HEK293T (cell line): ENCODE measurements around the gene CELF5.

Source experiments
- ARNT ChIP-seq: fragments of 450-650 bp; IDR thresholded peaks from 2 replicates; pipeline ENCODE4 v1.6.1; 2017; ENCODE audit warnings: mild to moderate bottlenecking
- BHLHE40 ChIP-seq: fragments of 450-650 bp; IDR thresholded peaks from 2 replicates; pipeline ENCODE4 v1.6.1; 2016; ENCODE audit warnings: mild to moderate bottlenecking, moderate library complexity, borderline replicate concordance
- CTBP1 ChIP-seq: fragments of 450-650 bp; IDR thresholded peaks from 2 replicates; pipeline ENCODE4 v1.6.1; 2016; ENCODE audit warnings: borderline replicate concordance
- ELF4 ChIP-seq: fragments of 450-650 bp; IDR thresholded peaks from 2 replicates; pipeline ENCODE4 v1.6.1; 2017; ENCODE audit warnings: antibody characterized with exemption
- FOXA1 ChIP-seq: fragments of 450-650 bp; IDR thresholded peaks from 2 replicates; pipeline ENCODE4 v1.6.1; 2016; ENCODE audit warnings: mild to moderate bottlenecking
- FOXM1 ChIP-seq: fragments of 450-650 bp; IDR thresholded peaks from 2 replicates; pipeline ENCODE4 v1.6.1; 2017; ENCODE audit warnings: mild to moderate bottlenecking, borderline replicate concordance
- HDGF ChIP-seq: fragments of 450-650 bp; IDR thresholded peaks from 2 replicates; pipeline ENCODE4 v1.6.1; 2017; ENCODE audit warnings: antibody characterized with exemption, borderline replicate concordance
- L3MBTL2 ChIP-seq: fragments of 450-650 bp; conservative IDR thresholded peaks from 2 replicates; pipeline ENCODE4 v1.6.1; 2016; ENCODE audit warnings: mild to moderate bottlenecking
- LEF1 ChIP-seq: fragments of 450-650 bp; IDR thresholded peaks from 2 replicates; pipeline ENCODE4 v1.6.1; 2017; ENCODE audit warnings: mild to moderate bottlenecking, borderline replicate concordance
- NFRKB ChIP-seq: fragments of 450-650 bp; IDR thresholded peaks from 2 replicates; pipeline ENCODE4 v1.6.1; 2016; ENCODE audit warnings: mild to moderate bottlenecking, moderate library complexity
- SP1 ChIP-seq: fragments of 450-650 bp; IDR thresholded peaks from 2 replicates; pipeline ENCODE4 v1.6.1; 2017
- SUZ12 ChIP-seq: fragments of 450-650 bp; IDR thresholded peaks from 2 replicates; pipeline ENCODE4 v1.6.1; 2016; ENCODE audit warnings: mild to moderate bottlenecking
- TARDBP ChIP-seq: fragments of 450-650 bp; IDR thresholded peaks from 2 replicates; pipeline ENCODE4 v1.6.1; 2016
- TF ChIP-seq, protein P1 (sequence below): fragments of 450-650 bp; IDR thresholded peaks from 2 replicates; pipeline ENCODE4 v1.6.1; 2016

DNA sequence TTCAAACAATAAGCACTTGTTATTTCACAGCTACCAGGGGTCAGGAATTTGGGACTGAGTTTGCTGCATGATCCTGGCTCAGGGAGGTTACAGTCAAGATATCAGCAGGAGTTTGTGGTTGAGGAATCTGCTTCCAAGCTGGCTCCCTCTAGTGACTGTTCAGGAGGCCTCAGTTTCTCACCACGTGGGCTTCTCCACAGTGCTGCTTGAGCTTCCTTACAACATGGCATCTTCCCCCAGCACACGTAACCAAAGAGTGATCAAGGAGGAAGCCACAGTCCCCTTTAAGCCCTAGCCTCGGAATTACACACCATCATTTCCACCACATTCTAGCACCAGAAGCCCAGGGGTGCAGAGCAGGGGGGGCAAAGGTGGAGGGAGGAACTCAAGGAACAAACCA lies 28.8 kb downstream of the CELF5 start:
- TF ChIP-seq NFRKB, result no peak
- TF ChIP-seq L3MBTL2, result no peak; the same call in 1 of the 2 replicates
- TF ChIP-seq ELF4, result no peak
- no peak for TF ChIP-seq SUZ12
- TF ChIP-seq SP1, result no peak
- TF ChIP-seq FOXM1, result no peak
- TF ChIP-seq FOXA1, result no peak
- no peak for TF ChIP-seq LEF1
- no peak for TF ChIP-seq ARNT
- TF ChIP-seq HDGF, result no peak
- TF ChIP-seq, protein P1, sequence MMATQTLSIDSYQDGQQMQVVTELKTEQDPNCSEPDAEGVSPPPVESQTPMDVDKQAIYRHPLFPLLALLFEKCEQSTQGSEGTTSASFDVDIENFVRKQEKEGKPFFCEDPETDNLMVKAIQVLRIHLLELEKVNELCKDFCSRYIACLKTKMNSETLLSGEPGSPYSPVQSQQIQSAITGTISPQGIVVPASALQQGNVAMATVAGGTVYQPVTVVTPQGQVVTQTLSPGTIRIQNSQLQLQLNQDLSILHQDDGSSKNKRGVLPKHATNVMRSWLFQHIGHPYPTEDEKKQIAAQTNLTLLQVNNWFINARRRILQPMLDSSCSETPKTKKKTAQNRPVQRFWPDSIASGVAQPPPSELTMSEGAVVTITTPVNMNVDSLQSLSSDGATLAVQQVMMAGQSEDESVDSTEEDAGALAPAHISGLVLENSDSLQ, result no peak
- no peak for TF ChIP-seq TARDBP
- TF ChIP-seq BHLHE40, result no peak
- no peak for TF ChIP-seq CTBP1
